Measurements from ENCODE around the gene CRYBA2. TPM values are rescaled to one million over a fixed set of nuclear protein-coding genes. Genes with fewer than 3 reads are reported as not detected.
A peak's percentile ranks its signal among the peaks of the same experiment; 100 is the strongest.

The CRYBA2 gene
- total and polyA plus RNA-seq, 2 of the 8 experiments (the other 6 are each of a cell fraction or from before 2014, with no cell fraction given), result not detected

DNA sequence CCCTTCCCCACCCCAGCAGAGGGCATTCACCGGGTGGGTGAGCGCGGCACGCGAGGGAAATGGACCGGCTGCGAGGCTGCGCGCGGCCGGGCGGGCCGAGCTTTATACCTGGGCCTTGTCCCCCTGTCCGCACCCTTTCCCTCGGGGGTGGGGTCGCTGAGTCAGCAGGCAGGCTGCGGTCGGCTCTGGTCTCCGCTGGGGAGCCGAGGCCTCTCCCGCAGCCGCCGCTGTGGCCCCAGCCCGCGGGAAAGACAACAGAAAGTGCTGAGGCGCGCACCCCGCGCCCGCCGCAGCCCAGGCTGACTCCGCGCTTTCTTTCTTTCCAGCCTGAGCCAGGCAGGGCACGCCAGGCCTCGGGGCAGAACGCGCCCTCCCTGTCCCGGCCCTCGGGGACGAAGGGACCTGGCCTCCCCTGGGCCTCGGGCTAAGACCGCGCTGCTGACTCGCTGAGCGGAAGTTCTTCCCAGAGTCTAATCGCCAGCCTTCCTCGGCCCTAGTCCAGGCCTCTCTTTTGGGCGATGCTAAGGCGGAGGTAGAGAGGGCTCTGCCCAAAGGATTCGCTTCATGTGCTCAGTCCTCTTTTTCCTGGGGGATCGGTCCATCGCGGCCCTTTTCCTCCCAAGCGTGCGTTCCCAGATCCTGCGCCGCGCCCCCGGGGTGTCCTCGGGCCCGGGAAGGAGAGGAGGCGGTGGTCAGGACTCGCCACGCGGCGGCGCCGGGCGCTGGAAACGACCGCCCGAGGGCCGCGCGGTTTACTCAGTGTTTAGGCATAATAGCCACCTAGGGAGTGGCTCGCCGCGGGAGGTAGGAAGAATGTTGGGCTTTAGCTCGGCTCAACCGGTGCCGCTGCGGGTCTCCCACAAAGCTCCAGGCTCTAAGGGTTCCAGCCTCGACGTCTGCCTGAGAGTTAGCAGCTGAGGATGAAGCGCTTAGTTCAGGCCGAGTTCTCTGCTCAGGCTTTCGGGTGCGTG is at the start of gene CRYBA2 (continued):
- TF ChIP-seq RNF2 (IDR thresholded peaks at IDR 0.05; ENCODE audit: borderline replicate concordance, low read depth, low read length, missing control alignments, poor library complexity, severe bottlenecking), result peak; percentile 20
- no peak for TF ChIP-seq MAX (IDR thresholded peaks at IDR 0.05)
- 0 out of 2 replicates have a peak, but pooled peaks have one; percentile 7 for TF ChIP-seq MAFK (IDR thresholded peaks at IDR 0.05; ENCODE audit: low read depth, low read length)
- TF ChIP-seq KDM1A (IDR thresholded peaks at IDR 0.05; ENCODE audit: borderline replicate concordance, low read length), result peak; percentile 59; the same call in 1 of the 2 replicates
- no peak for TF ChIP-seq SIN3A (conservative IDR thresholded peaks at IDR 0.05 in 1 of 2, IDR thresholded peaks at IDR 0.05 in 1 of 2; ENCODE audit: low read depth in 1 of 2, low read length in 2 of 2)
- TF ChIP-seq, protein P1, sequence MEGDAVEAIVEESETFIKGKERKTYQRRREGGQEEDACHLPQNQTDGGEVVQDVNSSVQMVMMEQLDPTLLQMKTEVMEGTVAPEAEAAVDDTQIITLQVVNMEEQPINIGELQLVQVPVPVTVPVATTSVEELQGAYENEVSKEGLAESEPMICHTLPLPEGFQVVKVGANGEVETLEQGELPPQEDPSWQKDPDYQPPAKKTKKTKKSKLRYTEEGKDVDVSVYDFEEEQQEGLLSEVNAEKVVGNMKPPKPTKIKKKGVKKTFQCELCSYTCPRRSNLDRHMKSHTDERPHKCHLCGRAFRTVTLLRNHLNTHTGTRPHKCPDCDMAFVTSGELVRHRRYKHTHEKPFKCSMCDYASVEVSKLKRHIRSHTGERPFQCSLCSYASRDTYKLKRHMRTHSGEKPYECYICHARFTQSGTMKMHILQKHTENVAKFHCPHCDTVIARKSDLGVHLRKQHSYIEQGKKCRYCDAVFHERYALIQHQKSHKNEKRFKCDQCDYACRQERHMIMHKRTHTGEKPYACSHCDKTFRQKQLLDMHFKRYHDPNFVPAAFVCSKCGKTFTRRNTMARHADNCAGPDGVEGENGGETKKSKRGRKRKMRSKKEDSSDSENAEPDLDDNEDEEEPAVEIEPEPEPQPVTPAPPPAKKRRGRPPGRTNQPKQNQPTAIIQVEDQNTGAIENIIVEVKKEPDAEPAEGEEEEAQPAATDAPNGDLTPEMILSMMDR (IDR thresholded peaks at IDR 0.05; ENCODE audit: control extremely low read depth in 1 of 3, insufficient read depth in 1 of 3, low read depth in 1 of 3, low read length in 3 of 3), result no peak
